Measurements from ENCODE around the gene EIF3K.

DNA sequence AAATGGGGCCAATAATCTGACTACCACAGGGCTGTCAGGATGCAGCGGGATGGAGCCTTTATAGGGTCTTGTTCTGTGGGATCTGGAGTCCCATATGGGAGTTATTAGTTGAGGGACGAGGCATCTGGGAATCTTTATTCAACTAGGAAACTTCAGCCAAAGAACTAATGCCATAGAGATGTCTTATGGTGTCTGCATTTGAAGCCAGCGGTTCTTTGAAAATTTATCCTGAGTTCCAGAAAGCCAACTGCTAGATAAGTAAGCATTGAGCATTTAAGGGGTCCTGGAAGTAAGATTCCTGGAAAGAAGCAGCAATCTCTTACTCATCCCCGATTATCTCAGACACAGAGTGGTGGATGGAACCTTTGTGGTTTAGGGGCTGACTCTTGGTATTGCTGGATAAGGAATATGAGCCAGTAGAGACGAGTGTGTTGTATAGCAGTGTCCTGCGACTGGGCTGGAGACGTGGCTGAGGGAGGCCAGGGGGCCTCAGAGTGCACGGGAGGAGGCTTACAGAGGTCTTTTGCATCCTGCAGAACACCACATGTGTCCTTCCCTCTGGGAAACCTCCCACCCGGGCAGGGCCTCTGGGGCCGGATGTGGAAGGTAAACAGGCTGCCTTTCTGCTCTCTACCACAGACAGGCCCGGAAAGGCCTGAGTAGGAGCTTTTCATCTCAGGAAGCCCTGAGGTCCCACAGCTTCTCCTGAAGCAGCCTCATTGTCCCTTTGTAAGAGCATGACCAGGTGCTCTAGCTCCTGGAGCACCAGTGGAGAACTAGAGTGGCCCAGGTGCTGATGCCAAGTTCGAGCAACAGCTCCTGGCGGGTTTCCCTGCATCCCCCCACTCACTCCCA, 57.3 kb downstream of the EIF3K start:
- TF ChIP-seq, protein P1, sequence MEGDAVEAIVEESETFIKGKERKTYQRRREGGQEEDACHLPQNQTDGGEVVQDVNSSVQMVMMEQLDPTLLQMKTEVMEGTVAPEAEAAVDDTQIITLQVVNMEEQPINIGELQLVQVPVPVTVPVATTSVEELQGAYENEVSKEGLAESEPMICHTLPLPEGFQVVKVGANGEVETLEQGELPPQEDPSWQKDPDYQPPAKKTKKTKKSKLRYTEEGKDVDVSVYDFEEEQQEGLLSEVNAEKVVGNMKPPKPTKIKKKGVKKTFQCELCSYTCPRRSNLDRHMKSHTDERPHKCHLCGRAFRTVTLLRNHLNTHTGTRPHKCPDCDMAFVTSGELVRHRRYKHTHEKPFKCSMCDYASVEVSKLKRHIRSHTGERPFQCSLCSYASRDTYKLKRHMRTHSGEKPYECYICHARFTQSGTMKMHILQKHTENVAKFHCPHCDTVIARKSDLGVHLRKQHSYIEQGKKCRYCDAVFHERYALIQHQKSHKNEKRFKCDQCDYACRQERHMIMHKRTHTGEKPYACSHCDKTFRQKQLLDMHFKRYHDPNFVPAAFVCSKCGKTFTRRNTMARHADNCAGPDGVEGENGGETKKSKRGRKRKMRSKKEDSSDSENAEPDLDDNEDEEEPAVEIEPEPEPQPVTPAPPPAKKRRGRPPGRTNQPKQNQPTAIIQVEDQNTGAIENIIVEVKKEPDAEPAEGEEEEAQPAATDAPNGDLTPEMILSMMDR (IDR thresholded peaks at IDR 0.05): no peak
- TF ChIP-seq POLR2A (IDR thresholded peaks at IDR 0.05) (no peak), POLR2AphosphoS5 (IDR thresholded peaks at IDR 0.05) (no peak), EP300 (IDR thresholded peaks at IDR 0.05; ENCODE audit: low read depth) (no peak)

Data from transverse colon (tissue), 4 donors.